CD4-positive, alpha-beta T cell treated with Interleukin-15 for 4 hours (primary cell): ENCODE results near the gene C15orf62.

Experiments used
- DNase-seq: peaks from one replicate; pipeline ENCODE4 v3.0.0-alpha.2; 2020; ENCODE audit warnings: low spot score

The C15orf62 gene, protein sequence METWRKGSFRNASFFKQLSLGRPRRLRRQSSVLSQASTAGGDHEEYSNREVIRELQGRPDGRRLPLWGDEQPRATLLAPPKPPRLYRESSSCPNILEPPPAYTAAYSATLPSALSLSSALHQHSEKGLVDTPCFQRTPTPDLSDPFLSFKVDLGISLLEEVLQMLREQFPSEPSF

DNA sequence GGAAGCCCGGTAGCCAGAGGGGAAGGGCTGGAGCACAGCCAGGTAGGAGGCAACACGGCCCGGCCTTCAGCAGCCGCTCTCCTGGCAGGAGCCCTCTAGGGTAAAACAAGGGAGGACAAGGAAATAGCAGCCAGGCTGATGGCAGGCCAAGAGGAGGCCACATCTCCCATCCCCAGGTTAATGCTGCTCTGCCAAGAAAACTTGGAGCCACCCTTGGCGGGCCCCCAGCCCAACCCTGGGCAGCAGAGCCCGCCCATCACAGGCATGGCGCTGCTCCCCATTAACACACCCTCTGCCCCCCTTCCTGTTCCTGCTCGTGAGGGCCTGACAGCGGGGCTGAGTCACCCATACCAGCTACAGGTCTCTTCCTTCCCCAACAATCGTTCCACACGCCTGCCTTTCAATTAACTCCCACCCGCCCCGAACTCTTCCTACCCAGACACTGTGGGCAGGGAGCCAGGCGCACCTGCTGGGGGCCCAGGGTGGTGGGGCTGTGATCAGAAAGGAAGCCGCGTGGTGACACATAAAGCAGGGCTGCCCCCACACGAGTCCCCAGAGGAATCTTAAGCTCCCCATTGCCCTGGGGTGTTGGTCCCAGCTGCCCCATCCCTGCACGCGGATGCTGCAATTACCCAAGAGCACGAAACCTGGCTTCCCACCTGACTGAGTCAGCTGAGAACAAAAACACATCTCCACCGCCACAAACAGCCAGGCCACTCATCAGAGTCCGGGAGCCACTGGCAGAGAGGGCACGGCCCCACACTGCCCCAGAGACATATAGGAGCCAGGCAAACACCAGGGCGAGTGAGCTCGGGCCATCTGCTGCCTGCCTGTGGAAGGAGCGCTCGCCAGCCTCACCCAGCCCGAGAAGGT, at the start of gene C15orf62:
C15orf62 (plus strand) TSS at position 707 of the 873 bp plus-strand sequence. CDS start 516 bp downstream, outside the sequence.
- DNase-seq: peak; percentile 55

DNA sequence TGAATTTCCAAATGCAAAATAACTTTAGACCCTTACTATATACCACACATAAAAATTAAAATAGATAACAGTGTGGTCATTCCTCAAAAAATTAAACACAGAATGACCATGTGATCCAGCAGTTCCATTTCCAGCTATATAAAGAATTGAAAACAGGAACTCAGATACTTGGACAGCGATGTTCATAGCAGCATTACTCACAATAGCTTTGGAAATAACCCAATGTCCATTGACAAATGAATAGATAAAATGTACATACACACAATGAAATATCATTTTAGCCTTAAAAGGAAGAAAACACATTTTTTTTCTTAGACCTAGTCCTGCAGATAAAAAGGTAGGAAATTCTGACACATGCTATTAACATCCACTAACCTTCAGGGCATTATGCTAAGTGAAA, 48.1 kb upstream of the C15orf62 start:
- no peak for DNase-seq

DNA sequence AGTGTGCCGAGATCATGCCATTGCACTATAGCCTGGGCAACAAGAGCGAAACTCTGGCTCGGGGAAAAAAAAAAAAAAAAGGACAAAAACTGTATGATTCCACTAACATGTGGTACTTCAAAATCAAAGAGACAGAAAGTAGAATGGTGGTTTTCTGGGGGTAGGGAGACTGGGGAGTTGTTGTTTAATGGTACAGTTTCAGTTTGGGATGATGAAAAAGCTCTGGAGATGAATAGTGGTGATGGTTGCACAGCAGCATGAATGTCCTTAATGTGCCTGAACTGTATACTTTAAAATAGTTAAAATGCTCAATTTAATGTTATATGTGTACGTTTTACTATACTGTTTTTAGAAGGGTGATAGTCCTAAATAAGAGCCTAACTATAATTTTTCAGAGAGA, 47.4 kb upstream of the C15orf62 start:
- DNase-seq: no peak

DNA sequence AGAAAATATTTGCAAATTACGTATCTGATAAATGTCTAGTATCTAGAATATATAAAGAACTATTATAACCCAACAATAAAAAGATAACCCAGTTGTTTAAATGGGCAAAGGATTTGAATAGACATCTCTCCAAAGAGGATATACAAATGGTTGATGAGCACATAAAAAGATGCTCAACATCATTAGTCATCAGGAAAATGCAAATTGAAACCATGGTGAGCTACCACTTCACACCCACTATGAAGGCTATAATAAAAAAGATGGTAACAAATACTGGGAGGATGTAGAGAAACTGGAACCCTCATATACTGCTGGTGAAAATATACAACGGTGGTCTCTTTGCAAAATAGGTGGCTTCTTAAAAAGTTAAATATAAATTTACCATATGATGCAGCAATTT, 46.8 kb upstream of the C15orf62 start:
- DNase-seq: no peak

DNA sequence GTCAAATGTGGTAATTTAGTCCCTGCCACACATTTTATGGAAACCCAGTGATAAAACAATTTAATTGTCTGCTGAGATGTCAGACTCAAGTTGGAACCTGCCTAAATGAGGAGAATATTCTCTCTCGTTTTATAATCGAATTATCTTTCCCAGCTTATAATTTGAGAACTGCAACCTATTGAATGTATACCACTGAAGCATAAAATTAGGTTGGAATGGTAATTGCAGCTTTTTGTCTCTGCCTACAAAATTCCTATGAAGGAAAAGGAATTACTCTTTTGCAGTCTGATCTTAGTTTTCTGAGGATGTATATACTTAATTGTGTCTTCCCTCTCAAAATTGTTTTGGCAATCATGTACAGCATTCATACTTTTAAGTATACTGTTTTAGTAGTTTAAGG, 45.9 kb upstream of the C15orf62 start:
- DNase-seq: no peak

DNA sequence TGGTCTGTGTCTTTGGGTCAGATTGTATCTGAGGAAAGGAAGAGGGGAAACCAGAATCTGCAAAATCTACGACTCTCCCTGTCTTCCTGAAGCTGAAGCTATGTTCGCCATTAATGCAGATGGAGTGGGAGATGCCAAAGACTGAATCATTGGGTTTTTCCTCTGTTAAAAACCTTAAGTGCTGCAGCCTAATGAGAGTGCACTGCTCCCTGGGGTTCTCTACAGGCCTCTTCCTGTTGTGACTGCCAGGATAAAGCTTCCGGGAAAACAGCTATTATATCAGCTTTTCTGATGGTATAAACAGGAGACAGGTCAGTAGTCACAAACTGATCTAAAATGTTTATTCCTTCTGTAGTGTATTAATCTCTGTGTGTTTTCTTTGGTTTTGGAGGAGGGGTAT, 38.7 kb upstream of the C15orf62 start:
- DNase-seq: no peak

DNA sequence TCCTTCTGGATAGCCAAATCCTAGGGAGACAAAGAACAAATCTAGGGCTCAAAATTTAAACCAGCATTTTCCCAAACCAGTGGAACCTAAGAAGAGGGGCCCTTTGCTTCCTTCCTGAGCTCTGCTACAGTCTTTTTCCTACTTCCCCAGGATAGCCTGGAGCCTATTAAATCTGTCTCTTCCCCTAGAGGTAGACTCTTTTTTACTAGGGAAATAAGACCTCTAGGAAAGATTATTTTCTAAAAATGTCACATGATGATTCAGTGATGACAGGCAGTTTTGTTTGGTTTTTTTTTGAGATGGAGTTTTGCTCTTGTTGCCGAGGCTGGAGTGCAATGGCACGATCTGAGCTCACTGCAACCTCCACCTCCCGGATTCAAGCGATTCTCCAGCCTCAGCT, 33.2 kb upstream of the C15orf62 start:
- no peak for DNase-seq

DNA sequence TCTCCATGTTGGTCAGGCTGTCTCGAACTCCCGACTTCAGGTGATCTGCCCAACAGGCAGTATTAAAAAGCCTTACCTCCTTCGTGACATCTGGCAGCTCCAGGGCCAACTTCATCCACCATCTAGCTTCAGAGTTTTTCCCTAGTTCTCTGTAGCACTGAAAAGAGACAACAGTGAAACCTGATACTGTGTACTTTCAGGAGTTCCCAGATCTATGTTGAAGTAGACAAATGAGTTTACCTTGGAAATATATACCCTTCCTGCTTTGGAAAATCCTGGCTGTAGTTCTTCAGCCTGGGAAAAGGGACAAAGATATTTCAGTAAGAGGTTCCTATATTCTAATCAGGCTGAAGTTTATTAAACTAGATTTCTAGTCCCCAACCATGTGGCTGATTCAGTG, 32.7 kb upstream of the C15orf62 start:
- DNase-seq: no peak

DNA sequence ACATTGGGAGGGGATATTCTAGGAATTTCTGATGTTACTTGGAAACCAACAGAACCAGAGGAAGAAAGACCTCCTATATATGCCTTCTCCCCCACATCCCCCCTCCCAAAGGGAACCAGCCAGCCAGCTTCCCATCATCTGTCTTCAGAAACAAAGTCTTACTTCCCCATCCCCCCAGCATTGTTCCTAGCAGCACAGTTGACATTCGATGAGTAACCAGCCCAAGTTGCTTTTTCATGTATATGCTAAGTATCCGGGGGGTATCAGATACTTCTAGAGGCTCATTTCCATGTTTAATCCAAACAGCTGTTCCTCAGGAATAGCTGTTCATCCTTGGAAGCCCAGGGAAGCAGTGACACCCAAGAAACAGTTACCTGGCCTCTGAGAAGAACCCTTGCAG, 30.7 kb upstream of the C15orf62 start:
- DNase-seq: no peak

DNA sequence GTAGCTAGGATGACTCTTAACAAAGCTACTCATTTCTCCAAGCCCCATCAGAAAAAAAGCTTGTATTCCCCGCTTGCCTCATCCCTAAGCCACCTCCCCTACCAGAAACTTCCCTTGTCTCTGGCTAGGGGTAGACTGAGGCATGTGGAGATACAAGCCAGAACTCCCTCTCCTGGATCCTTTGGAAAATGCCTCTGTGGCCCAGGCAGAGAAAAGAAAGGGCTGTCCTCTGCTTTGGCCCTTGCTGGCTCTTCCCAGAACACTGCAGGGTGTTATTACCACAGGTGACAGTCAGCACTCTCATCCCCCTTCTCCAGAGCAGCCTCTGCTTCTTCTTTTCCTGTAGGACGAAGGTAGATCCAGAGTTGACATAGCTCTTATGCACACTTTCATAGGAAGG, 29.9 kb upstream of the C15orf62 start:
- no peak for DNase-seq

DNA sequence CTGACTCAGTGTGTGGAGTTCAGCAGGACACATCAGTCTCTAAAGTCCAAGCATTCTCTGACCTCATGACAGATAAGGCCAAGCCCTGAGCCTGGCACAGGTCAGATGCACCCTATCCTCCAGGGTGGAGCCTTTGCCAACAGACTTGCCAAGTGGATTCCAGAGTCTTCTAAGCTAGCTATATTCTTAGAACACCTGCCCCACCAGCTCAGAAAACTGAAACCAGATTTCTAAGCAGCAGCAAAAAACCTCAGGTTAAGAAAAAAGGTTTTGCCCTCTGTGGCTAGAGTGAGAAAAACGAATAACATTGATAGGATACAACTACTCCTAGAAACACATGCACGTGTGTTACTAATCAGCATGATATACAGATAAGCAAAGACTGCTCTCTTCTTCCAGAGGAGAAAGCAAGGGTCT, 26.3 kb upstream of the C15orf62 start:
- no peak for DNase-seq

DNA sequence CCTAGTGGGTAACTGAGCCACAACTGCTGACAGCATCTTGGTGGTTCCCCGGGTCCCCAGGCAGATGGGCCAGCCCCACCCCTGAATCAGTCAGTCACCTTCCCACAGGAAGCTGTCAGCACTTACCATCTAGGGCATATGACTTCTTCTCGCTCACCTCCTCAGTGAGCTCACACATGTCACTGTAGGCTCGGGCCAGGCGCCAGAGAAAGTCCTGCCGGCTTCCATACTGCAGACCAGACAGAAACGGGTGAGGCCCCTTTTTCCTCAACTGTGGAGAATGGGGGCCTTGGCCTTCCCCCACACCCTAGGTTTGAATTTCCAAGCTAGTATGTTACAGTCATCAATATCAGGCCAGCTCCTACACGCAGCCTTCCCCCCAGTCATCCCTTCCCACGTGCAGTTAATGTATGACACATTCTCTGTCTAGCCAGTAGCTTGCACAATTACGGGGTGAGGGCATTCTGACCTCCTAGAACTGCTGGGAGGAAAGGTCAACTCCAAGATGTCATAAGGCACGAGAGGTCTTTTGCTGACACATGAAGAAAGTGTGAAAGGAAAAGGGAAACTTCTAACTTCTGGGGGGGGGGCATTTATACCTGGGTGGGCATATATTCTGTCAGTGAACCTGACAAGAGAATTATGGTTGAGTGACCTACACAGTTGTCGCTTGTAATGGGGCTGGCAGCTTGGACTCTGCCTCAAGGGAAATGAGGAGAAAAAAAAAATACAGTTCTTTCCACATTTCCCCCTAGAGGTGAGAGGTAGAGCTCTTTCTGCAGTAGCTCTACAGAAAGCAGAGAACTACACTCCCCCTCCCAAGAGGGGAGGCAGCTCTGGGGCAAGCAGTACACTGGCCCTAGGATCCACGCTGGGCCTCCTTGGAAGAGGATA, 25.6 kb upstream of the C15orf62 start:
- peak; percentile 78 for DNase-seq

DNA sequence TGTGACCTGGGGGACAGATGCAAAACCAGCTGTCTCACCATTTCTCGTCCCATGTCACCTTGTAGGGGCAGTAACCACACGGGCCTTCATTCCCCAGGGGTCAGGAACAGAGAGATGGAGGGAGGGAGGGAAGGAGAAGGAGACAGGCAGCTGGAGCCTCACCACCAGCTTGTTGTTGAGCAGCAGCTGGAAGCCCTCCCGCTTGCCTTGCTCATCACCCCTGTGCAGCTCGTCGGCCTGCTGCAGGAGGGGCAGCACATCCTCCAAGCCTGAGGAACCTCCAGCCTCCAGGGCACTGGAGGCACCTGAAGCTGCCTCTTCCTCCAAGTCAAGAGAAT, 25.0 kb upstream of the C15orf62 start:
- DNase-seq: no peak

DNA sequence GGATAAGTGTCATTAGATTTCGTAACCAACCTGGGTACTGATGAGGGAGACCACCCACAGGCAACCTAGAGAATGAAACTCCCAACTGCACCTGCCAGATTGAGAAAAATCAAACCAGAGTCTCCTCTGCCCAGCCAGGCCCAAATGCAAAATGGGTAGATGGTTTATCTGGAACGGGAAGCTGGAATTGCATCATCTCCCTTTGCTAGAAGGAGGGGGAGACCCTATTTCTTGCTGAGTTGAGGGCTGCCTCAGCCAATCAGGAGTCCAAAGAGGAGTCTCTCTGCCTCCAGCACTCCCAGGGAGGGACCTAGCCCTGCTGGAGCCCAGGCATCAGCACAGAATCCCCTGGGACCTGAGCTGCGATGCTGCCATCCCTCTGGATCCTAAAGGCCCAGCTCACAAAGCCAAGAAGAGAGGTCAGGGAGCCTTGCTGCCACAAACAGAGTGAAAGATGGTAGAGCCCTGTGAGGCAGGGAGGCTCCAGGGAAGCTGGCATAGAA, 22.8 kb upstream of the C15orf62 start:
- DNase-seq: no peak

DNA sequence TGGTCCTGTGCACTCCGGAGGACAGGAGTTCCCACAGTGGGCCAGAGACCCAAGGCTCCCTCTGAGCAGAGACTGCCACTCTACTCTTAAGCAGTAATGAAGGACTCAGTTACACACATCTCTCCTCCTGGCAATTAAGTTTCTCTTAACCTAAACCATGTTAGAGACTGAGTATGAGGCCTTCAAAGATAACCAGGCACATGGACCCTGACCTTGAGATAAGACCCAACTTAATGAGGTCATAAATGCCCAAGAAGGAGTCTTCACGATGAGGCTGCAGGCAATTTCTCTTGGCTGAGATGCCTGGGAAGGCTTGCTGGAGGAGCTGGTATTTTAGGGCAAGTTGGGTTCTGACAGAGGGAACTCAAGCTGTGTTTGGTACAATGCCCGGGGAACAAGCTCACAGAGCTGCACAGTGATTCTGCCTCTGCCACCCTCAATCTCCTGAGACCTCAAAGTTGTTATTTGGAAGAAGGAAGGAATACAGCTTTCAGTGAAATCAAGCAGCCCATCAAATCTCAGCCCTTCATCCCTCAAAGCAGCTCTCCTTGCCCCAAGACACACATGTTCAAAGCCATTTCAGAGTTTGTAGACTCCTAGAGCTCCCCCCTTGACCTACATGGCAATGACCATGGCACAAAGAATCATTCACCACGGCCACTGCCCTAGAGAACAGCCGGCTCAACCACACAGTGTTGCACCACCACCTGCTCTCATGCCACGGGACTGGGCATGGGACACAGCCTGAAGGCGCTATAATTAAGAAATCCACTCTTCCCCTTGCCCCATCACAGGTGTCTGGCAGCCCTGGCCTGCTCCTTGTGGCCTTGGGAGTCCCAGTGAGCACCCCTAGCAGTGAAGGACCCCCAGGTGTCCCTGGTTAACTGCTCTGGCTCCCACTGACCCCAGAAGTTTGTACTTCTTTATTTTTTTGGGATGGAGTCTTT, 21.8 kb upstream of the C15orf62 start:
- no peak for DNase-seq

DNA sequence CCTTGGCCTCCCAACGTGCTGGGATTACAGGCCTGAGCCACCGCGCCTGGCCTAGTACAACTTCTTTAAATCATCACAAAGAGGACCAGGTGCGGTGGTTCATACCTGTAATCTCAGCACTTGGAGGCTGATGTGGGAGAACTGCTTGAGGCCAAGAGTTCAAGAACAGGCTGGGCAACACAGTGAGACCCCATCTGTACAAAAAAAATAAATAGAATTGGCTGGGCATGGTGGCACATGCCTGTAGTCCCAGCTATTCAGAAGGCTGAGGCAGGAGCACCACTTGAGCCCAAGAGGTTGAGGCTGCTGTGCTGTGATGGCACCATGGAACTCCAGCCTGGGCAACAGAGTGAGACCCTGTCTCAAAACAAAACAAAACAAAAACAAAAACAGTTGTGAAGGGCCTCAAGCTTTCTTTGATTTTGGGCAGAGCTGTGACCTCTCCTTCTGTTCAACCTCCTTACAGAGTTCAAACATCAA, 20.6 kb upstream of the C15orf62 start:
- DNase-seq: no peak

DNA sequence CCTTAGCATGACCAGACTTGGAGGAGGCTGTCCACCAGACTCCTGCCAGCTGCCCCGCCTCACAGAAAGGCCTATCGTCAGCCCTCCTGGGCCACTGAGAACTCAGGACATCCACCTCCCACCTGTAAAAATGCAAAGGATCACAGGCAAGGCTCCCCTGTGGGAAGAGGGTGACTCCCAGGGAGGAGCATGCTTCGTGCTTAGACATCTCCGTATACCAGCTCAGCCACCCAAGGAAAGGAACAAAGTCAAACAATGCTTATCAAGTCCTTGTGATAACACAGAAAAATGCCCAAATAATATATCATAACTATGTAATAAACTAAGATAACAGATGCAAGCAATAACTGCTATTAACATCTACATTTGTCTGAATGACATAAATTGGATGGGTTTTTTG, 18.9 kb upstream of the C15orf62 start:
- no peak for DNase-seq

DNA sequence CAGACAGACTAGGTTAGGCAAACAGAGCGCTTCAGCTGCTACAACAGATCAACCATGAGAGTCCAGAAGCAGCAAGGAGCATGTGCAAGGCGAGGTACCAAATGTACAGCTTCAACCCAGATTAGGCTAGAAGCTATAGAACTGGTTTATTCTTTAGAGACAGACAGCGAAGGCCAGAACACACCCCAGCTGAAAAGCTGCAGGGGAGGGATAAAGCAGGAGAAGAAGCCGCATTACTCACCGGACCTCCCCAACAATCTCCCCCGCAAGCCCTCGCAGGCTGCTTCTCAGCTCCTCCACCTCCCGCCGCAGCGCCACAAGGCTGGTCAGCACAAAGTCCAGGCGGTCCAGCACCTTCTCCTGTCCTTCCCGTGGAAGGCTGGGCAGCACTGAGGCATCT, 18.0 kb upstream of the C15orf62 start:
- no peak for DNase-seq

DNA sequence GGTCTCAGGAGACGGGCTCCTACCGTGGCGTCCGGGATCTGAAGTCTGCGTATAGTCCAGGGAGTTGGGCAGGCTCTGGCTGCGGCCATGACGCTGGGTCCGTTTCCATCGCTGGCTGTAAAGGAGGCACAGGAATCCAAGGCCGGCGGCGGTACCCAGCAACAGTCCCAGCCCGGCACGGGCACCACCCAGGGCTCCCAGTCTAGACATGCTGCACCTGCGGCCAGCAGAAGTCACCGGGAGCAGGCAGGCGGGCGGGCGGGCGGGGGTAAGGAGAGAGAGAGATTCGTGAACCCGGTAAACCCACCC, 15.3 kb upstream of the C15orf62 start:
- peak; percentile 2 for DNase-seq

DNA sequence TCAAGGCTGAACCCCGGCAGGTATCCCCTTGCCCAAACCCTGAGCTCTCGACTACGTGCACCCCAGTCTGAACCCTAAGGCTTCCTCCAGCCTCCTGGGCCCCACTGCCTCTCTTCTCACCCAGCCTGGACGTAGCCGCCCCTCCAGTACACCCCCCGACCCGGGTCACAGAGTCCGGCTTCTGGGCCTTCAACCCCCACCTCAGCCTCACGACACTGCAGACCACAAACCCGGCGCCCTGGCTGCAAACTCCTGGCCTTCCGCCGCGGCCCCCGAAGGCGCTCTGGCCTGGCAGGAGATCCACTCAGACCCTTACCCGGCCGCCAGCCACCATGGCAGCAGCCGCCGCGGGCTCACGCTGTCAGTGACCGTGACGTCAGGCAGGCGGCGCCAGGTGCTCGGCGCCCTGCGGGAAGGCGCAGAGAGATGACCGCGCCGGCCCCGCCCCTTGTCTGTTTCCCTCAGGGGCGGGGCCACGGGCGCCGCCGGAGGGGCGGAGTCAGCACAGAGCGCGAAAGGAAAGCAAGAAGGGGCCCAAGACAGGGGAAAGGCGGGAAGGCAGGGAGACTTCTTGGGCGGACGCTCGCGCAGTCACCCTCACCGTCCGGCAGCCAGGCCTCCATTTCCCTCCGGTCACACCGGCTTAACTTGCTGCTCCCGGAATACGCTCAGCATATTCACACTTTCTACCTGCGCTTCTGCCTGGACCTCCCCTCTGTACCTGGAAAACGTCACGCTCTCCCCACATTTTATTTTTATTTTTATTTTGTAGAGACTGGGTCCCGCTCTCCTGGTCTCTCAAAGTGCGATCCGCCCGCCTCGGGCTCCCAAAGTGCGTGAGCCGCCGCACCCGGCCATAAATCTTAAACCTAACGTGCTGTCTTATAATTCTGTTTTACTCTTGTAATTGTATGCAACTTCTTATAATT, 14.6 kb upstream of the C15orf62 start, which contains the start of gene RMDN3:
RMDN3 (minus strand) TSS at position 372 of the 929 bp plus-strand sequence. CDS start 471 bp downstream, outside the sequence.
- DNase-seq: peak; percentile 91
